Progenitor cell of endocrine pancreas (in vitro differentiated cells): ENCODE results near the gene PPARD. TPM values are rescaled to one million over a fixed set of nuclear protein-coding genes. Genes with fewer than 3 reads are reported as not detected.
"Not testable (repeated sequence)": the region's sequence is repeated elsewhere in the genome, so short reads cannot be mapped to it uniquely, and the experiment has no call there.

Experiments
- DNase-seq: peaks from one replicate; pipeline ENCODE4 v3.0.0; 2021; ENCODE audit warnings: low spot score; ENCODE audit not compliant: unreplicated experiment
- H3K27ac Mint-ChIP-seq: 2 replicates; pipeline ENCODE4 v1.8.0; 2021; ENCODE audit warnings: mild to moderate bottlenecking, moderate library complexity, mixed read lengths
- H3K27me3 Mint-ChIP-seq: 2 replicates; pipeline ENCODE4 v1.8.0; 2021; ENCODE audit warnings: mixed read lengths
- H3K36me3 Mint-ChIP-seq: 2 replicates; pipeline ENCODE4 v1.8.0; 2022; ENCODE audit warnings: mixed read lengths; ENCODE audit not compliant: insufficient read depth
- H3K4me1 Mint-ChIP-seq: 2 replicates; pipeline ENCODE4 v1.8.0; 2021; ENCODE audit warnings: low read depth, mixed read lengths
- H3K4me3 Mint-ChIP-seq: 2 replicates; pipeline ENCODE4 v1.8.0; 2021; ENCODE audit warnings: low read depth, mild to moderate bottlenecking, moderate library complexity, mixed read lengths
- H3K9me3 Mint-ChIP-seq: 2 replicates; pipeline ENCODE4 v1.8.0; 2021; ENCODE audit warnings: low read depth, mixed read lengths
- total RNA-seq: library from RNA; stranded (reverse); gene quantifications from 2 replicates; pipeline ENCODE4 v1.2.1, GENCODE V29; 2021
- TF ChIP-seq, protein P1 (sequence below): fragments of 200-600 bp; sonication (generic); IDR thresholded peaks from one replicate; pipeline ENCODE4 v1.5.0; 2021; ENCODE audit warnings: antibody characterized with exemption, mild to moderate bottlenecking; ENCODE audit not compliant: unreplicated experiment

The PPARD gene
- total RNA-seq, 1 donor from 2014 or later, result 13.9 TPM

DNA sequence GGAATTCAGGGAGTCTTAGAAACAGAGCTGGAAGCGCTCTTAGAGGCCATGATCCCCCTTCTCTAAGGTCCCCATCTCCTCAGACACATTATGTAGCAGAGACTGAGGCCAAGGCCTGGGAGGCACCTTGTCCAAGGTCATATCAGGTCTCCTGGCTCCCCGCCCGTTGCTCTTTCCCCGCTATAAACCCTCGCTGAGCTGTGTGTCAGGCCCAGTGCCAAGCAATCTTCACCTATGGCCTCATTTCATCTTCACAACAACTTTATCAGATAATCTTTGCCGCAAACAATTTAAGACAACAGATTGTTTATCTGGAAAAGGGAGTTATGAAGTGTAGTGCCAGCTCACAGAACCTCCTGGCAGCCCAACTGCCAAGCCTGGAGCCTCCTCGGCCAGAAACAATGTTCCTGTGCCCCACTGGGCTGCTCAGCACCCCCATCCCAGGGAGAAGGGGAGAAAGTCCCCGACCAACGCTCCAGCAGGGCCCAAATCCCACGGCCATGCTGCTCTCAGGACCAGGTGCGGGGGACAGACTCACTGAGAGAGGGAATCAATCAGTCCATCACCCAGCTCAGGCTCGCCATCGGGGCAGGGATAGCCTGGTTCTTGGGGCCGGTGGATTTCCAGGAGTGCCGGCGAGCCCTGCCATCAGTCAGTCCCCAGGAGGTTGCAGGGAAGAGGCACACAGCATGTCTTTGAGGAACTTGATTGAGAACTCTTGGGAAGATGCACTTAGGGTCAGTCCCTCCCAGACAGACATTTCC, 92.9 kb downstream of the PPARD start:
- no peak overlapping the region for H3K4me3 Mint-ChIP-seq
- no peak for DNase-seq
- no peaks in the 10 kb centered on the region for H3K36me3 Mint-ChIP-seq
- TF ChIP-seq, protein P1, sequence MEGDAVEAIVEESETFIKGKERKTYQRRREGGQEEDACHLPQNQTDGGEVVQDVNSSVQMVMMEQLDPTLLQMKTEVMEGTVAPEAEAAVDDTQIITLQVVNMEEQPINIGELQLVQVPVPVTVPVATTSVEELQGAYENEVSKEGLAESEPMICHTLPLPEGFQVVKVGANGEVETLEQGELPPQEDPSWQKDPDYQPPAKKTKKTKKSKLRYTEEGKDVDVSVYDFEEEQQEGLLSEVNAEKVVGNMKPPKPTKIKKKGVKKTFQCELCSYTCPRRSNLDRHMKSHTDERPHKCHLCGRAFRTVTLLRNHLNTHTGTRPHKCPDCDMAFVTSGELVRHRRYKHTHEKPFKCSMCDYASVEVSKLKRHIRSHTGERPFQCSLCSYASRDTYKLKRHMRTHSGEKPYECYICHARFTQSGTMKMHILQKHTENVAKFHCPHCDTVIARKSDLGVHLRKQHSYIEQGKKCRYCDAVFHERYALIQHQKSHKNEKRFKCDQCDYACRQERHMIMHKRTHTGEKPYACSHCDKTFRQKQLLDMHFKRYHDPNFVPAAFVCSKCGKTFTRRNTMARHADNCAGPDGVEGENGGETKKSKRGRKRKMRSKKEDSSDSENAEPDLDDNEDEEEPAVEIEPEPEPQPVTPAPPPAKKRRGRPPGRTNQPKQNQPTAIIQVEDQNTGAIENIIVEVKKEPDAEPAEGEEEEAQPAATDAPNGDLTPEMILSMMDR, result no peak
- no peaks in the 10 kb centered on the region for H3K4me1 Mint-ChIP-seq
- H3K9me3 Mint-ChIP-seq, result no peaks in the 10 kb centered on the region
- H3K27ac Mint-ChIP-seq, result no peak overlapping the region
- no peaks in the 10 kb centered on the region for H3K27me3 Mint-ChIP-seq

DNA sequence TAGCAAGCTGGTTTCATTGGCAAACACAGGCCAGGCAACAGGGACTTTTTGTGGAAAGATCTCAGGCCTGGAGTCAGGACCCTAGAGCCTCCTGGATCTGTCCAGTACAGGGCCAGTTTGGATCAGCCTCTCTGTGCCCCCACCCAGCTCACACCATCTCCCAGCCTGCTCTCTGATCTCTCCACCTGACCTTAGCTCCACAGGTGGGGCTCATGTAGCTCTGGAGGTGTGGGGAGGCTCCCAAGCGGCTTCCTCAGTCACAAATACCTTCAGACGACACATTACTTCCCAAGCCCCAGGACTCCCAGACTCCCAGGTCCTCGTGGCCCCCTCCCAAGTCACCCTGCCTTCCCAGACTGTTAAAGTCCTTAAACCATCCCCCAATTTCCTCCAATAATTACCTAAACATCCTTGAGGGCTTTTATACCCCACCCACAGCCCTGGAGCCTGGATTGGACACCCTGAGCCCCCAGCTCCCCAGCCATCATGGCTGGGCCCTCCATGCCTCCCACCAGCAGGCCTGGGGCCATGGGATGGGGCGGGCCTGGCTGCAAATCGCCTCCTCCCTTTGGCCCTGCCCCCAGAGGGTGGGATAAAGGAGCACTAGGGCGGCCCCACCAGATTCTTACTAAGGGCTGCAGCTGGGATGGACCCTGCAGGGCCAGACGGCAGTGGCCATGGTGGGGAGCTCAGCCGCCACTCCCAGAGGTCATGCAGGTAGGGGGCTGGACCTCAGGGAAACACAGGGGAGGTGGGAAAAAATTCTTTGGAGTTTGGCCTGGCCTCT, 93.9 kb downstream of the PPARD start:
- no peaks in the 10 kb centered on the region for H3K27me3 Mint-ChIP-seq
- no peaks in the 10 kb centered on the region for H3K9me3 Mint-ChIP-seq
- no peak overlapping the region for H3K27ac Mint-ChIP-seq
- no peak overlapping the region for H3K4me3 Mint-ChIP-seq
- H3K36me3 Mint-ChIP-seq, result no peaks in the 10 kb centered on the region
- no peaks in the 10 kb centered on the region for H3K4me1 Mint-ChIP-seq
- TF ChIP-seq, protein P1, result no peak
- DNase-seq, result no peak

DNA sequence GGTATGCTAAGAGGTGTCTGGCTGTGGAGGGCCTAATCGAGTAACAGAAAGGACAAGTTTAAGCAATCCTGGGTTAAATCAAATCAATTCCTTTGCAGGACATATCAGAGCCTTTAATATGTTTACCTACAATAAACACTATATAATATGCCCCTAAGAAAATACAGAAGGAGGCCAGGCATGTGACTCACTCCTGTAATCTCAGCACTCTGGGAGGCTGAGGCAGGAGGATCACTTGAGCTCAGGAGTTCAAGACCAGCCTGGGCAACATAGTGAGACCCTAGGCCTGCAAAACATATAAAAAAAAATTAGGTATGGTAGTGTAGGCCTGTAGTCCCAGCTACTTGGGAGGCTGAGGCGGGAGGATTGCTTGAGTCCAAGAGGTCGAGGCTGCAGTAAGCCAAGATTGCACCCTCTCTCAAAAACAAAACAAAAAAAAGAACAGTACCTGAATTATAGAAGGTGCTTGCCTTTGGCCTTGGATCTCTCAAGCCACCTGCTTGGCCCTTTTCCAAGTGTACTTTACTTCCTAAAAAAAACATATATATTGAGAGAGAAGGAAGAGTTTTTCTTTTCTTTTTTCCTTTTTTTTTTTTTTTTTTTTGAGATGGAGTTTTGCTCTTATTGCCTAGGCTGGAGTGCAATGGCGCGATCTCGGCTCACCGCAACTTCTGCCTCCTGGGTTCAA, 96.2 kb downstream of the PPARD start:
- H3K27me3 Mint-ChIP-seq, H3K36me3 Mint-ChIP-seq, H3K4me3 Mint-ChIP-seq, H3K27ac Mint-ChIP-seq, DNase-seq, H3K9me3 Mint-ChIP-seq, H3K4me1 Mint-ChIP-seq: not testable (repeated sequence)

DNA sequence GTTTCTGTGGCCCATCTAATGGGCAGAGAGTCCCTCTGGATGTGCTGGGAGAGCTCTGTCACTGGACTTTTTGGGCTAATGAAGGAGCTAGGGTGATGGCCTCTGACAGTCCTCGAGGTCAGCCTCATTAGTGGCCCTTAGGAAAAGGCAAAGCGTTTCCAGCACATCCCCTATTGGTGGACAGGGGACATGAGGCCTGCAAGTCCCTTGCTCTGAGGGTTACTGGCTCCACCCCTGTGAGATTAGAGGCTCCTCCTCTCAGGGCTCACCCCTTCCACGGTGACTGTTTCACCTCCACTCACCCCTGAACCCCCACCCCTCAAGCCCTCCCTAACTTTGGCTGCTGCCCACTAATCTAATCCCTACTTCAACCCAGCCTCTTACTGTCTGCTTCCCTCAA, 97.0 kb downstream of the PPARD start:
- no peak overlapping the region for H3K4me3 Mint-ChIP-seq
- H3K4me1 Mint-ChIP-seq, result no peaks in the 10 kb centered on the region
- H3K27ac Mint-ChIP-seq, result no peak overlapping the region
- H3K27me3 Mint-ChIP-seq, result no peaks in the 10 kb centered on the region
- TF ChIP-seq, protein P1, result no peak
- DNase-seq, result no peak
- no peaks in the 10 kb centered on the region for H3K36me3 Mint-ChIP-seq
- H3K9me3 Mint-ChIP-seq, result no peaks in the 10 kb centered on the region

DNA sequence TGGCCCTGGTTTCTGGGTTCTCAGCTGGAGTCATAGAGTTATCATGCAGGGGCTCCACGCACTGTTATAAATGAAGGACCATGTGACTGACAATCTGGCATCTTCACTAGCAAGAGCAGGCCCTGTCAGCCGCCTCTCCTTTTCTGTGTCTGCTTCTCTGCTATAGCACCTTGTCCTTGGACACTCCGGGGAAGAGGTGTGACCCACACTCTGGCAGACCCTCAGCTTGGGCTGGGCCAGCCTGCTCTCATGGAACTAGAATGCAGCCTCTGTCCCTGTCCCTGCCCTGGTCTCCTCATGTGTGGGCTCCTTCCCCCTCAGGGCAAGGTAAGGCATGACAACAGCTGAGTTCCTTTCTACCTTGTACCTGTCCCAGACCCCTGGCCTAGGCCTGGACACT, 98.8 kb downstream of the PPARD start:
- H3K4me1 Mint-ChIP-seq, result no peaks in the 10 kb centered on the region
- H3K27me3 Mint-ChIP-seq, result no peaks in the 10 kb centered on the region
- no peaks in the 10 kb centered on the region for H3K9me3 Mint-ChIP-seq
- no peaks in the 10 kb centered on the region for H3K36me3 Mint-ChIP-seq
- H3K27ac Mint-ChIP-seq, result no peak overlapping the region
- no peak for DNase-seq
- no peak overlapping the region for H3K4me3 Mint-ChIP-seq
- TF ChIP-seq, protein P1, result no peak
